ACC112 (cell line): ENCODE measurements around the gene VPS13C.
"Not testable (repeated sequence)": the region's sequence is repeated elsewhere in the genome, so short reads cannot be mapped to it uniquely, and the experiment has no call there.

Experiments used
- H2AFZ ChIP-seq: fragments of 200-600 bp; sonication (generic); one replicate; pipeline ENCODE4 v1.6.0; 2017; ENCODE audit warnings: antibody characterized with exemption, low read length; ENCODE audit not compliant: unreplicated experiment
- H3K27ac ChIP-seq: fragments of 200-600 bp; sonication (generic); 2 replicates; pipeline ENCODE4 v1.5.1; 2014; ENCODE audit warnings: low read depth, mild to moderate bottlenecking, antibody characterized with exemption, low read length, moderate library complexity
- H3K27me3 ChIP-seq: fragments of 200-600 bp; sonication (generic); 2 replicates; pipeline ENCODE4 v1.6.1; 2014; ENCODE audit warnings: mild to moderate bottlenecking, antibody characterized with exemption, low read length, moderate library complexity, mixed read lengths; ENCODE audit not compliant: insufficient read depth
- H3K36me3 ChIP-seq: fragments of 200-600 bp; sonication (generic); 2 replicates; pipeline ENCODE4 v1.6.1; 2016; ENCODE audit warnings: mild to moderate bottlenecking, antibody characterized with exemption, low read length, moderate library complexity, mixed read lengths; ENCODE audit not compliant: insufficient read depth
- H3K4me1 ChIP-seq: fragments of 200-600 bp; sonication (generic); one replicate; pipeline ENCODE4 v1.6.1; 2016; ENCODE audit warnings: low read length, mixed read lengths; ENCODE audit not compliant: insufficient read depth, unreplicated experiment, control insufficient read depth
- H3K4me3 ChIP-seq: fragments of 200-600 bp; sonication (generic); 2 replicates; pipeline ENCODE4 v1.5.1; 2014; ENCODE audit warnings: mild to moderate bottlenecking, low read depth, low read length
- H3K79me2 ChIP-seq: fragments of 200-600 bp; sonication (generic); one replicate; pipeline ENCODE4 v1.6.0; 2016; ENCODE audit warnings: low read length; ENCODE audit not compliant: control insufficient read depth, unreplicated experiment, insufficient read depth

VPS13C gene

DNA sequence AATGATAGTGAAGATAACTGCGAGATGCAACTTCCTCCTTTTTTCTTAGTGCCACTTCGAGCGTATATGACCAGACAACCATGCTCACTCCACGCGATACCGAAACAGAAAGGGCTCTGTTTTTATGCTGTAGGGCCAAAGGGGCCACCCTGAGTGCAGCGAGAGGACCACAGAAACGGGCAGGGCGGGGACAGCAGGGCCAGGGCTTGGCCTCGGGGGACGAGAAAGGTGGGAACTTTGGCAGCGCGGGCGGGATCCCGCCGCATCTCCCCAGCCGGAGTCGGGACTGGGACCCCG, 483 bp downstream of the VPS13C start:
- H2AFZ ChIP-seq = peak overlapping the region; percentile 83
- peak overlapping the region; percentile 88 for H3K4me3 ChIP-seq
- H3K36me3 ChIP-seq = no peaks in the 10 kb centered on the region
- 0 out of 2 replicates have a peak, but pooled peaks cover 4% of the 10 kb centered on the region for H3K27me3 ChIP-seq
- H3K79me2 ChIP-seq = peaks cover 36% of the 10 kb centered on the region
- H3K27ac ChIP-seq = peak overlapping the region; percentile 48
- peaks cover 12% of the 10 kb centered on the region for H3K4me1 ChIP-seq

DNA sequence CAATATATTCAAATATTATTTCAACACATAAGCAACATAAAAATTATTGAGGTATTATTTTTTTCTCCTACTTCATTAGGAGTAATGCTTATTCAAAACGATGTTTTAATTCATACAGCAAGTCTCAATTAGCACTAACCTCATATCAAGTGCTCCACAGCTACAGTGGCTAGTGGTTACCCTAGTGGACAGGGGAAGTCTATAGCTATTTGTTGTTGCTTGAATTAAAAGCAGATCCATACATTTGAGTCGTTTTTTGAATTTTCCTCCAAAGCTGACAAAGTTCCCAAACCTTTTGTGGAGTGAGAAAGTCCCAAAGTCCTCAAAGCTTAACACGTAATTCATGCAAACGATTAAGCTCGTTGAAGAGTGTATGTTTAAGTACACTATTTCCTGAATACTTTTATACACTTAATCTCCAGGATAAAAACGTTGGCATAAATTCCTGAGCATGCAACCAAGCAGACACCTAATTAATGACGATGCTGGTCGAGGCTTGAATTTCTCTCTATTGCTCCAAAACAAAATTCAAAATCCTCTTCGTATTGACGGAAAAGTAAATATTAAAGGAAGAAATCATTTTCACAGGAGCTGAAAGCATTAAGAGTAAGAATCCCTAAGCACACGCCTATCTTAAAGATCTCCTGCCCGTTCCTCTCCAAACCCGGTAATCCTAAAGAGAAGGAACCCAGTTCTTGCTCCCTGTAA, 985 bp downstream of the VPS13C start:
- Histone ChIP-seq H3K4me1 (peaks cover 12% of the 10 kb centered on the region), H2AFZ (peak overlapping the region; percentile 83), H3K27ac (peak overlapping the region; percentile 48), H3K36me3 (no peaks in the 10 kb centered on the region), H3K79me2 (peaks cover 41% of the 10 kb centered on the region), H3K27me3 (0 out of 2 replicates have a peak, but pooled peaks cover 4% of the 10 kb centered on the region), H3K4me3 (peak overlapping the region; percentile 88)

DNA sequence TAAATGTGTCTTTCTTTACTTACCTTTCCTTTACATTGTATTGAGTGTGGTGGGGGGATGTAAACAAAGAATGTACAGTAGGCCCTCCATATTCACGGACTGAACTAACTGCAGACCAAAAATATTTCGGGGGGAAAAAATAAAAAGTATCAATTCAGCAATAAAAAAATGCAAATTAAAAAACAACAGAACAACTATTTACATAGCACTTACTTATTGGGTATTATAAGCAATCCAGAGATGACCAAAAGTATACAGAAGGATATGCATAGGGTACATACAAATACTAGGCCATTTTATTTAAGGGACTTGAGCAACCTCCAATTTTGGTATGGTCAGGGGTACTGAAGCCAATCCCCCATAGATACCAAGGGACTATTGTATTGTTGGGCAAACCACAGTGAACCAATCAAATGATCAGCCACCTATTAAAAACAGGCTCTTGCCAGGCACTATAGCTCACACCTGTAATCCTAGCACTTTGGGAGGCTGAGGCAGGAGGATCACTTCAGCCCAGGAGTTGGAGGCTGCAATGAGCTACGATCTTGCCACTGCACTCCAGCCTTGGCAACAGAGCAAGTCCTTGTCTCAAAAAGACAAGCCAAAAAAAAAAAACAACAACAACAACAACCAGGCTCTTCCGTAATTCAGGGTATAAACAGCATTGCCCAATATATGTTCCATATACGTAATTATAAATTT, 1.8 kb downstream of the VPS13C start:
- Histone ChIP-seq H3K79me2 (peaks cover 49% of the 10 kb centered on the region), H3K4me3 (peak overlapping the region; percentile 46), H3K36me3 (no peaks in the 10 kb centered on the region), H2AFZ (no peak overlapping the region), H3K4me1 (peaks cover 5% of the 10 kb centered on the region), H3K27me3 (0 out of 2 replicates have a peak, but pooled peaks cover 4% of the 10 kb centered on the region), H3K27ac (no peak overlapping the region)

- H3K27me3 ChIP-seq = 0 out of 2 replicates have a peak, but pooled peaks cover 4% of the 10 kb centered on the region
- no peak overlapping the region for H3K27ac ChIP-seq
- H3K4me3 ChIP-seq = no peak overlapping the region
- no peaks in the 10 kb centered on the region for H3K36me3 ChIP-seq
- H2AFZ ChIP-seq = no peak overlapping the region
- peaks cover 4% of the 10 kb centered on the region for H3K4me1 ChIP-seq
- H3K79me2 ChIP-seq = peaks cover 58% of the 10 kb centered on the region
Observed at GRCh38 chr15:62057341-62057980, 2.8 kb downstream of the VPS13C start.

GRCh38 chr15:62054979-62055378, 5.3 kb downstream of the VPS13C start:
- no peak overlapping the region for H3K27ac ChIP-seq
- H3K4me3 ChIP-seq = no peak overlapping the region
- H3K36me3 ChIP-seq = no peaks in the 10 kb centered on the region
- no peaks in the 10 kb centered on the region for H3K27me3 ChIP-seq
- peaks cover 60% of the 10 kb centered on the region for H3K79me2 ChIP-seq
- no peaks in the 10 kb centered on the region for H3K4me1 ChIP-seq
- no peak overlapping the region for H2AFZ ChIP-seq

DNA sequence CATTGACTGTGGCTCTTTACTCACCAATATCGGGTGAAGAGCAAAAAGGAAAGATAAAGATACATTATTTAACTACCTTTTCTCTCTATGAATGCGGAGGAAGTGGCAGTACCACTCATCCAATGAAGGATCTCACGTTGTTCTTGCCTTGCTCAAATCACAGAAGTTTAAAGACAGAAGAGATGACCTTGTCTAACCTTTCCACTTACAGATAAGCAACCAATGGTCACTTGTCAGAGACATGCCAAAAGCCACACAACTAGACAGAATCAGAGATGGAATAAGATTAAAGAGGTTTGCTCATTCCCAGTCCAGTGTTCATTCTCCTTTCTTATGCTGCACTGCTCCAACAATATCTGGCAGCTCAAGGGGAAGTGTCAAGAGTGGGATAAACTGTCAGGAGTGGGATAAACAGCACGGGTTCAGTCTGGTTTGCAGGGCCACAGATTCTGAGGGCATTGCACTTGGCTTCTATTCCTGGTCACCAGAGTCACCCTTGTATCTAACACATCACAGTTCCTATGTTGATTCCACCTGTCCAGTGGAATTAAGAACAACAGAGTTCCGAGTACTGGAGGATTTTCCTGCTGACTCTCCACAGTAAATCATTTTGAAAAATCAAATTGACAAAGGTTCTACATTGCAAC, 6.7 kb downstream of the VPS13C start:
- Histone ChIP-seq H3K79me2 (peaks cover 48% of the 10 kb centered on the region), H3K36me3 (no peaks in the 10 kb centered on the region), H3K4me1 (no peaks in the 10 kb centered on the region), H2AFZ (no peak overlapping the region), H3K27me3 (no peaks in the 10 kb centered on the region), H3K4me3 (no peak overlapping the region), H3K27ac (no peak overlapping the region)

GRCh38 chr15:62052713-62053112, 7.5 kb downstream of the VPS13C start:
- Histone ChIP-seq H3K27ac (no peak overlapping the region), H3K36me3 (no peaks in the 10 kb centered on the region), H3K27me3 (no peaks in the 10 kb centered on the region), H2AFZ (no peak overlapping the region), H3K4me1 (no peaks in the 10 kb centered on the region), H3K4me3 (no peak overlapping the region), H3K79me2 (peaks cover 40% of the 10 kb centered on the region)

DNA sequence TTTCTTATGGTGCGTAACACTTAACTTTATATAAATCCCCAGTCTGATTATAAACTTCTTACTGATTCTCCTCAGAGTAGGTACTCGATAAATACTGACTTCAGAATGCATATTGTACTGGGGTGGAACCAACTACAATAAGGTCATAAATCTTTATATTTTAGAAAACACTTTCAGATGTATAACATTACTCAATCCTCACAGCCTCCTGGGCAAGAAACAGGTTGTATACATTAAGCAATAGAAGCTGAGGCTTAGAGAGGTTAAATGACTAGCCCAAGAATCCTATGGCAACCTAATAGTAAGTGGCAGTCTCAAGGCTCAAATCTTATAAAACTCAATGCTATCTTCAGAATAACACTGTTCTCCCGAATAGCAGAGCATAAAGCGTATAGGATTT, 9.1 kb downstream of the VPS13C start:
- Histone ChIP-seq H3K27ac (no peak overlapping the region), H2AFZ (no peak overlapping the region), H3K4me1 (peaks cover under 1% of the 10 kb centered on the region), H3K36me3 (no peaks in the 10 kb centered on the region), H3K79me2 (peaks cover 38% of the 10 kb centered on the region), H3K4me3 (no peak overlapping the region), H3K27me3 (no peaks in the 10 kb centered on the region)

GRCh38 chr15:62050115-62050514, 10.1 kb downstream of the VPS13C start:
- H2AFZ ChIP-seq = no peak overlapping the region
- peaks cover 39% of the 10 kb centered on the region for H3K79me2 ChIP-seq
- H3K4me3 ChIP-seq = no peak overlapping the region
- H3K27me3 ChIP-seq = no peaks in the 10 kb centered on the region
- no peak overlapping the region for H3K27ac ChIP-seq
- no peaks in the 10 kb centered on the region for H3K36me3 ChIP-seq
- peaks cover 4% of the 10 kb centered on the region for H3K4me1 ChIP-seq

DNA sequence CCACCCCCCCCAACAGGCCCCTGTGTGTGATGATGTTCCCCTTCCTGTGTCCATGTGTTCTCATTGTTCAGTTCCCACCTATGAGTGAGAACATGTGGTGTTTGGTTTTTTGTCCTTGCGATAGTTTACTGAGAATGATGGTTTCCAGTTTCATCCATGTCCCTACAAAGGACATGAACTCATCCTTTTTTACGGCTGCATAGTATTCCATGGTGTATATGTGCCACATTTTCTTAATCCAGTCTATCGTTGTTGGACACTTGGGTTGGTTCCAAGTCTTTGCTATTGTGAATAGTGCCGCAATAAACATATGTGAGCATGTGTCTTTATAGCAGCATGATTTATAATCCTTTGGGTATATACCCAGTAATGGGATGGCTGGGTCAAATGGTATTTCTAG, 12.0 kb downstream of the VPS13C start:
- H2AFZ ChIP-seq, H3K27me3 ChIP-seq, H3K36me3 ChIP-seq, H3K4me1 ChIP-seq, H3K27ac ChIP-seq, H3K4me3 ChIP-seq: not testable (repeated sequence)
- peaks cover 25% of the 10 kb centered on the region for H3K79me2 ChIP-seq
